ENCODE measurements around the gene NOXO1. TPM values are rescaled to one million over a fixed set of nuclear protein-coding genes. Genes with fewer than 3 reads are reported as not detected.

The NOXO1 gene
- total RNA-seq, result under 1 TPM; 0.28 to 0.67 TPM
- under 1 TPM in 1 of 2 donors, not detected in 1; 0.63 TPM for polyA plus RNA-seq

DNA sequence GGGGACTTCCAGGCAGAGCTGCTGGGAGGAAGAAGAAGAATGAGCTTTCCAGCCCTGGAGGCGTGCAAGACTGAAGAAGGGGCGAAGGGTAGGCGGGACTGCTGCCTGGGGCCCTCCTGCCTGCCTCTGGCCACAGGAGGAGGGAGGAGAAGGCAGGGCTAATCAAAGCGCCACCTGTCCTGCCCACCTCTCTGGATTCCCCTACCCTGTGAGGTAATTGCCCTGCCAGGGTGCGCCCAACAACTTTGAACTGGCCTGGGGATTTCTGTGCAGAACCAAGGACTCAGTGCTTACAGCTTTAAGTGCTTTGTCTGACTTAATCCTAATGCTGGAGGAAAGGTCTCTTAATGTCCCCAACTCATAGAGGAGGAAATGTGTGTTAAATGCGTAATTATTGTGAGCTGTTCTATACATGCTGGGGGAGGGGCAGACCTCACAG lies at the start of gene NOXO1:
TSS of gene NOXO1 (minus strand) at position 72 of the 439 bp plus-strand sequence. CDS start 290 bp downstream, outside the sequence.
- peaks cover 5 to 31% (median 17%) of the 10 kb centered on the region in 4 donors for H3K4me1 ChIP-seq (ENCODE audit: control insufficient read depth in 4 of 4, insufficient read depth in 4 of 4, low read length in 3 of 4)
- no peak within 1 kb of the TSS for H3K9ac ChIP-seq (ENCODE audit: low read depth in 1 of 2, low read length in 2 of 2)
- H3K9me3 ChIP-seq (ENCODE audit: control insufficient read depth in 4 of 4, low read length in 3 of 4), result no peaks in the 10 kb centered on the region
- H3K36me3 ChIP-seq (ENCODE audit: control insufficient read depth in 4 of 4, insufficient read depth in 3 of 4, low read depth in 1 of 4, low read length in 3 of 4), result peaks cover 4 to 30% (median 6%) of the 10 kb centered on the region in 4 donors
- H3K27me3 ChIP-seq (ENCODE audit: control insufficient read depth in 4 of 4, insufficient read depth in 4 of 4, low read length in 3 of 4), result no peaks in the 10 kb centered on the region
- DNase-seq (ENCODE audit: low spot score), result no peak
- no peak within 1 kb of the TSS for H3K4me3 ChIP-seq (ENCODE audit: low read depth in 1 of 3, low read length in 3 of 3)
- H3K27ac ChIP-seq (ENCODE audit: low read depth in 1 of 2, low read length in 2 of 2), result no peak within 1 kb of the TSS
- WGBS, result 61% methylated on average over 6 of the region's 6 CpGs
- TF ChIP-seq, protein P1, sequence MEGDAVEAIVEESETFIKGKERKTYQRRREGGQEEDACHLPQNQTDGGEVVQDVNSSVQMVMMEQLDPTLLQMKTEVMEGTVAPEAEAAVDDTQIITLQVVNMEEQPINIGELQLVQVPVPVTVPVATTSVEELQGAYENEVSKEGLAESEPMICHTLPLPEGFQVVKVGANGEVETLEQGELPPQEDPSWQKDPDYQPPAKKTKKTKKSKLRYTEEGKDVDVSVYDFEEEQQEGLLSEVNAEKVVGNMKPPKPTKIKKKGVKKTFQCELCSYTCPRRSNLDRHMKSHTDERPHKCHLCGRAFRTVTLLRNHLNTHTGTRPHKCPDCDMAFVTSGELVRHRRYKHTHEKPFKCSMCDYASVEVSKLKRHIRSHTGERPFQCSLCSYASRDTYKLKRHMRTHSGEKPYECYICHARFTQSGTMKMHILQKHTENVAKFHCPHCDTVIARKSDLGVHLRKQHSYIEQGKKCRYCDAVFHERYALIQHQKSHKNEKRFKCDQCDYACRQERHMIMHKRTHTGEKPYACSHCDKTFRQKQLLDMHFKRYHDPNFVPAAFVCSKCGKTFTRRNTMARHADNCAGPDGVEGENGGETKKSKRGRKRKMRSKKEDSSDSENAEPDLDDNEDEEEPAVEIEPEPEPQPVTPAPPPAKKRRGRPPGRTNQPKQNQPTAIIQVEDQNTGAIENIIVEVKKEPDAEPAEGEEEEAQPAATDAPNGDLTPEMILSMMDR (IDR thresholded peaks at IDR 0.05; ENCODE audit: low read depth, low read length, missing input control), result no peak
- TF ChIP-seq JUND (IDR thresholded peaks at IDR 0.05) (no peak), NR2F2 (IDR thresholded peaks at IDR 0.05) (no peak), RXRA (IDR thresholded peaks at IDR 0.05) (no peak), HNF4G (IDR thresholded peaks at IDR 0.05) (no peak), TAF1 (conservative IDR thresholded peaks at IDR 0.05) (no peak), FOXA2 (IDR thresholded peaks at IDR 0.05) (no peak), HNF4A (conservative IDR thresholded peaks at IDR 0.05) (no peak)

- TF ChIP-seq FOXA1 (IDR thresholded peaks at IDR 0.05) (no peak), GABPA (IDR thresholded peaks at IDR 0.05 in 1 of 2, conservative IDR thresholded peaks at IDR 0.05 in 1 of 2) (no peak), EGR1 (IDR thresholded peaks at IDR 0.05; ENCODE audit: low read depth in 2 of 2) (no peak), FOXA2 (IDR thresholded peaks at IDR 0.05) (no peak), YY1 (IDR thresholded peaks at IDR 0.05) (no peak), HNF4G (IDR thresholded peaks at IDR 0.05) (no peak)
- TF ChIP-seq, protein P1 (IDR thresholded peaks at IDR 0.05; ENCODE audit: low read depth, low read length, missing input control), result no peak
- H3K27me3 ChIP-seq (ENCODE audit: control insufficient read depth in 4 of 4, insufficient read depth in 4 of 4, low read length in 3 of 4), result no peaks in the 10 kb centered on the region
- peaks cover 24 to 87% (median 67%) of the 10 kb centered on the region in 4 donors for H3K4me1 ChIP-seq (ENCODE audit: control insufficient read depth in 4 of 4, insufficient read depth in 4 of 4, low read length in 3 of 4)
- peak overlapping the region; percentile 75 to 94 for H3K9ac ChIP-seq (ENCODE audit: low read depth in 1 of 2, low read length in 2 of 2)
- H3K36me3 ChIP-seq (ENCODE audit: control insufficient read depth in 4 of 4, insufficient read depth in 3 of 4, low read depth in 1 of 4, low read length in 3 of 4), result no peaks in the 10 kb centered on the region
- WGBS, result 57% methylated on average over 11 of the region's 11 CpGs
- peak overlapping the region; percentile 41 to 99 (median 47) for H3K4me3 ChIP-seq (ENCODE audit: low read depth in 1 of 3, low read length in 3 of 3)
- DNase-seq (ENCODE audit: low spot score), result no peak
- H3K27ac ChIP-seq (ENCODE audit: low read depth in 1 of 2, low read length in 2 of 2), result peak overlapping the region; percentile 68 to 84
- H3K9me3 ChIP-seq (ENCODE audit: control insufficient read depth in 4 of 4, low read length in 3 of 4), result no peaks in the 10 kb centered on the region
These were observed 48.8 kb upstream of the NOXO1 start for GRCh38 chr16:2030036-2030435.

- TF ChIP-seq, protein P2, sequence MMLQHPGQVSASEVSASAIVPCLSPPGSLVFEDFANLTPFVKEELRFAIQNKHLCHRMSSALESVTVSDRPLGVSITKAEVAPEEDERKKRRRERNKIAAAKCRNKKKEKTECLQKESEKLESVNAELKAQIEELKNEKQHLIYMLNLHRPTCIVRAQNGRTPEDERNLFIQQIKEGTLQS (IDR thresholded peaks at IDR 0.05), result no peak
- TF ChIP-seq HNF4A (conservative IDR thresholded peaks at IDR 0.05), result peak; percentile 54 to 76
- peak; percentile 20 for TF ChIP-seq MAX (IDR thresholded peaks at IDR 0.05)
- no peak for TF ChIP-seq FOXA2 (IDR thresholded peaks at IDR 0.05)
- peak; percentile 35 to 82 for TF ChIP-seq EGR1 (IDR thresholded peaks at IDR 0.05; ENCODE audit: low read depth in 2 of 2)
- peak in 1 of 2 donors; percentile 67 for TF ChIP-seq RXRA (IDR thresholded peaks at IDR 0.05)
- no peak for TF ChIP-seq FOXA1 (IDR thresholded peaks at IDR 0.05)
- TF ChIP-seq YY1 (IDR thresholded peaks at IDR 0.05), result peak; percentile 50
- no peaks in the 10 kb centered on the region for H3K27me3 ChIP-seq (ENCODE audit: control insufficient read depth in 4 of 4, insufficient read depth in 4 of 4, low read length in 3 of 4)
- peak overlapping the region; percentile 68 to 84 for H3K27ac ChIP-seq (ENCODE audit: low read depth in 1 of 2, low read length in 2 of 2)
- no peaks in the 10 kb centered on the region for H3K9me3 ChIP-seq (ENCODE audit: control insufficient read depth in 4 of 4, low read length in 3 of 4)
- H3K36me3 ChIP-seq (ENCODE audit: control insufficient read depth in 4 of 4, insufficient read depth in 3 of 4, low read depth in 1 of 4, low read length in 3 of 4), result no peaks in the 10 kb centered on the region
- peak overlapping the region; percentile 75 to 94 for H3K9ac ChIP-seq (ENCODE audit: low read depth in 1 of 2, low read length in 2 of 2)
- H3K4me3 ChIP-seq (ENCODE audit: low read depth in 1 of 3, low read length in 3 of 3), result peak overlapping the region; percentile 41 to 99 (median 47)
- no peak for DNase-seq (ENCODE audit: low spot score)
- 27% methylated on average over 22 of the region's 22 CpGs for WGBS
- H3K4me1 ChIP-seq (ENCODE audit: control insufficient read depth in 4 of 4, insufficient read depth in 4 of 4, low read length in 3 of 4), result peaks cover 24 to 82% (median 65%) of the 10 kb centered on the region in 4 donors
These were observed 48.1 kb upstream of the NOXO1 start for GRCh38 chr16:2029350-2029749.

Measured in liver (tissue), 9 donors.